SKM-1 treated with dmso at 0.1 percent for 144 hours (cell line): ENCODE results near the gene CALML5.

ENCODE experiments used
- DNase-seq: peaks from one replicate; lab custom pipeline; 2025; ENCODE audit not compliant: unreplicated experiment; lab: John Stamatoyannopoulos, UW

CALML5 gene

GRCh38 chr10:5467207-5467535 is 32.2 kb downstream of the CALML5 start:
- DNase-seq, result no peak

DNA sequence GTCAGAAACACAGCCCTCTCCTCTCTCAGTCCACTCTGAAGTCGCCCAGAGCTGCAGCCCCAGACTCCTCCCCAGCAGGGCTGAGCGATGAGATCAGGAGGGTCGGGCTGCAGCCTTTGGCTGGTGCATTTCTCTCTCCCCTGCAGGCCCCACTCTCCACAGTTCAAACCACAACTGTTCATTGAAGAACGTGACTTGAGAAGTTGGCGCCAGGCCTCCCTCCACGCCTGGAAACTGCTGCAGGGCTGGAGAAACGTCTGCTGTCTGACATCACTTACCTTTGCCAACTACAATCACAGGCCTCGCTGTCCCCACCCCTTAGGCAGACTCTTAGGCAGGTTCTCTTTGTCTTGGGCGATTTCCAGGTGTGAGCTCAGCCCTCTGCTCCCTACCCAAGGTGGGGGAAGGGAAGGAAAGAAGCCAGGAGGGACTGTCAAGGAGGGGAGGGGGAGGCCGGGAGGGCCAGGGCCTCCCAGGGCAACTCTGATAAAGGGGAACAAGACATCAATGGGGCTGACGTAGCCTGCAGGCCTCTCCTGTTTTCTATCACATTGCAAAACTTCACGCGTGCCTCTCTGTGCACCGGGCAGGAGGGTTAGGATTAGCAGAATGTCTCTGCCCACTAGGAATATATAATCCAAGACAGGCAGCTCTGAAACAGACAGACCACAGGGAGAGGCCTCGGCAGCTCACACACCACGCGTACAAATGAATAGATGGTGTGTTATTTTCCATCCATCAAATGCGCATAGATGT is 32.7 kb downstream of the CALML5 start:
- DNase-seq, result no peak

- no peak for DNase-seq
These were observed 33.4 kb downstream of the CALML5 start for GRCh38 chr10:5465976-5466450.

DNA sequence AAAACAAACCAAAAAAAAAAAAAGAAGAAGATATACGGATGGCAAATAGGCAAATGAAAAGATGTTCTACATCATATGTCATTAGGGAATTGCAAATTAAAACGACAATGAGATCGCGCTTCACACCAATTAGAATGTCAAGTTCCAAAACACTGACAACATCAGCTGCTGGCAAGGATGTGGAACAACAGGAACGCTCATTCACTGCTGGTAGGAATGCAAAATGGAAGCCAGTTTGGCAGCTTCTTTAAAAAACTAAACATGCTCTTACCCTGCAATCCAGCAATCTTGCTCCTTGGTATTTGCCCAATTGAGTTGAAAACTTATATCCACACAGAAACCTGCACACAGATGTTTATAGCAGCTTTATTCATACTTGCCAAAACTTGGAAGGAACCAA is 34.8 kb downstream of the CALML5 start:
- no peak for DNase-seq

- DNase-seq, result no peak
These were observed 36.5 kb downstream of the CALML5 start for GRCh38 chr10:5462841-5463293.

- no peak for DNase-seq
These were observed 37.2 kb downstream of the CALML5 start for GRCh38 chr10:5461914-5462840.

GRCh38 chr10:5461203-5461588 is 38.2 kb downstream of the CALML5 start:
- DNase-seq, result no peak

- DNase-seq, result no peak
These were observed 38.7 kb downstream of the CALML5 start for GRCh38 chr10:5460468-5461202.

GRCh38 chr10:5458949-5459747 is 40.2 kb downstream of the CALML5 start:
- no peak for DNase-seq

- no peak for DNase-seq
These were observed 40.9 kb downstream of the CALML5 start for GRCh38 chr10:5458425-5458824.

- DNase-seq, result no peak
These were observed 41.6 kb downstream of the CALML5 start for GRCh38 chr10:5457741-5458140.

GRCh38 chr10:5456563-5456962 is 42.8 kb downstream of the CALML5 start:
- DNase-seq, result no peak

- DNase-seq, result no peak
These were observed 45.5 kb downstream of the CALML5 start for GRCh38 chr10:5453749-5454489.

- DNase-seq, result no peak
These were observed 48.6 kb downstream of the CALML5 start for GRCh38 chr10:5450605-5451384.

GRCh38 chr10:5449823-5450222 is 49.5 kb downstream of the CALML5 start:
- DNase-seq, result no peak

DNA sequence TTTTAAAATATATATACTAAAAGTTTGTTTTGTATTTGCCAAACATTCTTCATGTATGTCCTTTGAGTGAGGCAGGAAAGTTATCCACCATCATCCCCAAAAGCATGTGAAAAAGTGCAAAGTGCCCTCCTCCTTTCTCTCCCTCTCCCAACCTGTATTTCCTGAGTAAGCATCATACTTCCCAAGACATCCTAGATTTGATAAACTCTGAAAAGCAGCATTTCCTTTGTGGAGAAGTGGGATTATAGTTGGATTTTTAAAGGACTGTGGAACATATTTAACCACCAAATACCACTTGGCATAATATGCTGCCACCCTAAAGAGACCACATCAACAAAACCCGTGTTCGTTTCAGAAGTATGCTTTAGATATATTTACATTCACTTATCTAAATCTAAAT is 50.1 kb downstream of the CALML5 start:
- DNase-seq, result no peak
